ENCODE results near the gene SEC24D. TPM values are rescaled to one million over a fixed set of nuclear protein-coding genes. Genes with fewer than 3 reads are reported as not detected.
"Not testable (repeated sequence)": the region's sequence is repeated elsewhere in the genome, so short reads cannot be mapped to it uniquely, and the experiment has no call there.

SEC24D gene
- total RNA-seq, result 23.7 TPM
- long read RNA-seq, full-length matches to known transcripts, result 5 of 18 reads
- long read RNA-seq, partial matches to known transcripts, result 8 of 18 reads
- long read RNA-seq, other reads (novel, unspliced or antisense), result 5 of 18 reads

- peak; percentile 94 for DNase-seq (ENCODE audit: low spot score)
- intact Hi-C loops (cut with DNase I), result no loop called here
Measured at GRCh38 chr4:118835571-118836300, at the start of gene SEC24D. Gene SEC24D (minus strand): TSS chr4:118836126. CDS start chr4:118833696, 2,430 bp downstream.

GRCh38 chr4:118884716-118885115, 48.8 kb upstream of the SEC24D start:
- no peak for DNase-seq (ENCODE audit: low spot score)
- intact Hi-C loops (cut with DNase I), result no loop called here

DNA sequence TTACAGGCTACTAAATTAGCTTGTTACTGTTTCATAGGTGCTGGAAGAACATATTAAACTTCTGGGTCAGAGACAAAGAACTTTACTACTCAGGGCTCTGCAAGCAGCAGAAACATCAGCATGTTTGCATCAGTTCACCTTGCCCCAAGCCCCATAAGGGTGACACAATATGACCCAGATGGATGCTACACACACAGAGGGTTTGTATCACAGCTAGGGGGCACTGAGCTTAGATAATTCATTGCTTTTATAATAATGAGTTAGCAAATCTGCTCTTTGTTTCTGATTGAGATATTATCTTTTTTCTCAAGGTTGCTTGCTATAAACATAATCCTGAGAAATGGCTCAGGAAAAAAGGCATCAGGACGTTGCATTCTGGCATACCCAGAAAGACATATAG, 47.9 kb upstream of the SEC24D start:
- intact Hi-C loops (cut with DNase I), result no loop called here

GRCh38 chr4:118881512-118882146, 45.7 kb upstream of the SEC24D start:
- DNase-seq (ENCODE audit: low spot score), result no peak
- intact Hi-C loops (cut with DNase I), result no loop called here

More for the DNA sequence above, 47.9 kb upstream of the SEC24D start:
- no peak for DNase-seq (ENCODE audit: low spot score)

DNA sequence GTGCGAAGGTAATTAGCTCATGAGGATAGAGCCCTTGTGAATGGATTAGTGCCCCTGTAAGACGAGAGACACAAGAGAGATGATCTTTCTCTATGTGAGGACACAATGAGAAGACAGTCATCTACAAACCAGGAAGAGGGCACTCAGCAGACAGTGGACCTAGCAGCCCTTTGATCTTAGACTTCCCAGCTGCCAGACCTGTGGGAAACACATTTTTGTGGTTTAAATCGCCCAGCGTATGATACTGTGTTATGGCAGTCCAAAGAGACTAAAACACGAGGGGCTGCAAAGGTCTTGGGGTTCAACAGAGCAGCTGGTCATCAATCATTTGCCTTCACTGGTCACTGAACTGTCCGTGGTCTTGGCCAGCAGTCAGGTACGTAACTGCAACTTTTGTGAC, 43.5 kb upstream of the SEC24D start:
- intact Hi-C loops (cut with DNase I), result no loop called here
- DNase-seq (ENCODE audit: low spot score), result no peak

GRCh38 chr4:118878507-118878906, 42.6 kb upstream of the SEC24D start:
- intact Hi-C loops (cut with DNase I), result not testable (repeated sequence)

DNA sequence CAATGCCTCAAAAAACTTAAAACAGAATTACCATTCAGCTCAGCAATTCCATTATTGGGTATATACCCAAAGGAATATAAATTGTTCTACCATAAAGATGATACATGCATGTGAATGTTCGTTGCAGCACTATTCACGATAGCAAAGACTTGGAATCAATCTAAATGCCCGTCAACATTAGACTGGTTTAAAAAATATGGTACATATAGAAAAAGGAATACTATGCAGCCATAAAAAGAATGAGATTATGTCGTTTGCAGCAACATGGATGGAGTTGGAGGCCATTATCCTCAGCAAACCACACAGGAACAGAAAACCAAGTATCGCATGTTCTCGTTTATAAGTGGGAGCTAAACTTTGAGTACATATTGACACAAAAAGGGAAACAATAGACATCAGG, 41.9 kb upstream of the SEC24D start:
- DNase-seq (ENCODE audit: low spot score), result no peak
- intact Hi-C loops (cut with DNase I), result no loop called here

More at GRCh38 chr4:118878507-118878906, 42.6 kb upstream of the SEC24D start:
- not testable (repeated sequence) for DNase-seq (ENCODE audit: low spot score)

DNA sequence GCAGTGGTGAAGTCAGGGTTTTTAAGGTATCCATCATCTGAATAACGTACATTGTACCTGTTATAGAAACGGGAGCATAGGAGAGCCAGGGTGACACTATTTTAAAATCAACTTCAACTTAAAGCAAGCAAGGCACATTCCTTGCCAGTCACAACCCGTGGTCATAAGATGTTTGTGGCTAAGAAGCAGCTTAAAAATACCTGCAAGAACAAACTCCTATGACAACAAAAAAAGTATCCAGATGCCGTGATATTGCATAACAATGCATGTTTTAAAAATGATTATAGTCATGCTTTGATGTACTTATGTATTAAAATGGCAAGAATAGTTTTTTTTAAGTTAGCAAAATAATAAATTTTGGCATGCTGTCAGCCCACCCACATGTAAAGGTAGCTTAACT, 36.3 kb upstream of the SEC24D start:
- intact Hi-C loops (cut with DNase I), result no loop called here
- DNase-seq (ENCODE audit: low spot score), result no peak

- no peak for DNase-seq (ENCODE audit: low spot score)
- intact Hi-C loops (cut with DNase I), result no loop called here
Measured at GRCh38 chr4:118869808-118870342, 33.9 kb upstream of the SEC24D start.

GRCh38 chr4:118867311-118868067, 31.6 kb upstream of the SEC24D start:
- DNase-seq (ENCODE audit: low spot score), result no peak
- intact Hi-C loops (cut with DNase I), result no loop called here

- intact Hi-C loops (cut with DNase I), result no loop called here
- no peak for DNase-seq (ENCODE audit: low spot score)
Measured at GRCh38 chr4:118866442-118866841, 30.5 kb upstream of the SEC24D start.

GRCh38 chr4:118865091-118865708, 29.3 kb upstream of the SEC24D start:
- DNase-seq (ENCODE audit: low spot score), result no peak
- intact Hi-C loops (cut with DNase I), result no loop called here

- no peak for DNase-seq (ENCODE audit: low spot score)
- intact Hi-C loops (cut with DNase I), result no loop called here
Measured at GRCh38 chr4:118858779-118859178, 22.9 kb upstream of the SEC24D start.

DNA sequence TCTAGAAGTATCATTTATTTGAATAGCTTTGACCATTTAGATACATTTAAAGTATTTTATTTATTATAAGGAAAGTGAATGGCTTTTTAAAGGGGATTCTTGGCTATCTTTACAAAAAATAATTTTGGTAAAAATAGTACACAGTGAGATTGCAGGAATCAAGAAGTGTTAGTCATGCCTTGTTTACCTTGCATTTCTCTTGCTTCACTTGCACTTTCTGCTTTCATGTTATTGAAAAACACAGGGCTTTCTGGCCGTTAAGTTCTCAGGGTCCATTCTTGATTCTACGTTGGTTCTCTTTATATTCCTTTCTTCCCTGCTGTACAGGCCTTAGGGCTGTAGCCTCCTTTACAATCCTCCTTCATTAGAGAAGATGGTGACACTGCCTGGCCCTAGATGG, 21.8 kb upstream of the SEC24D start:
- DNase-seq (ENCODE audit: low spot score), result no peak
- intact Hi-C loops (cut with DNase I), result no loop called here

GRCh38 chr4:118850488-118851173, 14.7 kb upstream of the SEC24D start:
- intact Hi-C loops (cut with DNase I), result no loop called here

DNA sequence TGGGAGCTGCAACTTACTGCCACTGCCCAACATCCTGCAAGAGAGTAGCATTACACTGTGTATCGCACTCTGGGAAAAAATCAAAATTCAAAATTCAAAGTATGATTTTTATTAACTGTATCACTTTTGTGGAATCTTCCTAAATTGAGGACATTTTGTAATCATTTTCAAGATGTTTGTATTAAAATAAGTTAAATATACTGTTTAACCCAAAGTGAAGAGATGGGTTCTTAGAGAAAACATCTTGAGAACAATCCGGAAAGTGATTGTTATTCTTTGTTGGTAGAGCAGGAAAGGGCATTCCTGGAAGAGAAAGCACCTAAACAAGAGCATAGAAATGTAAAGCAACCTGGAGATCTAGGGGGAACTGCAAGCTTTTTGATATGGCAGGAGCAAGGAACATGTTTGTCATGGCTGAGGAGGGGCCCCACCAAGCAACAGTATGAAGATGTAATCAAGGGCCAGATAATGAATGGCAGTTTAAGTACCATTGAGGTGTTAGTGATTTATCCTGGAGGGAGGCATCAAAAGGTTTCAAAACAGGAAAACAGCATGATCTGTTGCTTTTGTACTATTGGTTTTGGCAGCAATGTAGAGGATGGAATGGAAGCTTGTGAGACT, 14.1 kb upstream of the SEC24D start:
- no peak for DNase-seq (ENCODE audit: low spot score)
- intact Hi-C loops (cut with DNase I), result no loop called here

More at GRCh38 chr4:118850488-118851173, 14.7 kb upstream of the SEC24D start:
- DNase-seq (ENCODE audit: low spot score), result no peak

DNA sequence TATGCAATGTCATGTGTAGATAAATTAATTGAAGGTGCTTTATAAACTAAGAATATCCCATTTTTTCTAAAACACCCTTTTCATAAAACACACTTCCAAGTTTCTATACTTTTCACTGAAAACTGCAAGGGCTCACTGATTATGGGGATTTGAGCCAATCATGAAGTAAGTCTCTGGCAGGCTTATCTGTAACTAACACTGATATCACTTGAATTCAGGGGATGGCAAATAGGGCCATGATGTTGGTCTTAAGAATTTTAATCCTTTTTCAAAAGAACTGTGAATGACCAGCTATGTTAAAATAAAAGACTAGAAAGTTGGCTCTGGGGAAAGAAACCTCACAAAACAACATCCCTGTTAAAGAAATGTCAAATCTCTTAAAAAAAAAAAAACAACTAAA, 13.0 kb upstream of the SEC24D start:
- no peak for DNase-seq (ENCODE audit: low spot score)
- intact Hi-C loops (cut with DNase I), result no loop called here

- DNase-seq (ENCODE audit: low spot score), result no peak
- intact Hi-C loops (cut with DNase I), result no loop called here
Measured at GRCh38 chr4:118848242-118848641, 12.3 kb upstream of the SEC24D start.

- intact Hi-C loops (cut with DNase I), result no loop called here
- no peak for DNase-seq (ENCODE audit: low spot score)
Measured at GRCh38 chr4:118846979-118847378, 11.1 kb upstream of the SEC24D start.

All from cardiac septum (tissue), 1 donor.